Thyroid gland (tissue), 4 donors: ENCODE measurements around the gene PRSS48.

Experiments used
- CTCF ChIP-seq, 6 experiments: fragments of 200-600 bp in 3 of 6; fragments of 450-650 bp in 3 of 6; sonication (generic) in 3 of 6; IDR thresholded peaks; one replicate each; pipeline ENCODE4 v1.5.1; 2016 to 2019; ENCODE audit warnings: antibody characterized with exemption in 6 of 6, mild to moderate bottlenecking in 2 of 6, inconsistent platforms in 1 of 6, moderate library complexity in 1 of 6
- POLR2A ChIP-seq, 2 donors: fragments of 450-650 bp; IDR thresholded peaks; one replicate each; pipeline ENCODE4 v1.6.1; 2017; ENCODE audit warnings: antibody characterized with exemption in 2 of 2, mild to moderate bottlenecking in 2 of 2, moderate library complexity in 1 of 2

DNA sequence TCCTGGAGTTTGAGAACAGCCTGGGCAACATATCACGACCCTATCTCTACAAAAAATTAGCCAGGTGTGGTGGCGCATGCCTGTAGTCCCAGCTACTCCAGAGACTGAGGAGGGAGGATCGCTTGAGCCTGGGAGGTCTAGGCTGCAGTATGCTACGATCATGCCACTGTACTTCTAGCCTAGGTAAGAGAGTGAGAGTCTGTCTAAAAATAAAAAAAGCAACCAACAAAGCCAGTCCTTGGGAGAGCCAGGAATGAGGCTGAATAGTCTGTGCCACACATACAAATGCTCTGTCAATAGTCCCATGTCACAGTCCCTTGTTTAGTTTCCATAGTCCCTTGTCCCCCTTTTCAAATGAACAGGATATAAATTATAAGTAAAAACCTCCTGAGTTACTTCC, 19.3 kb upstream of the PRSS48 start:
- TF ChIP-seq POLR2A (IDR thresholded peaks at IDR 0.05) (no peak), CTCF (IDR thresholded peaks at IDR 0.05) (no peak)
